ENCODE results near the gene DCST2. TPM values are rescaled to one million over a fixed set of nuclear protein-coding genes. Genes with fewer than 3 reads are reported as not detected.
A peak's percentile ranks its signal among the peaks of the same experiment; 100 is the strongest.

Gene DCST2
- total and polyA plus RNA-seq, 9 of the 15 experiments (the other 6 are each of a cell fraction or from before 2014, with no cell fraction given) = 0.09 to 0.49 (median 0.11) TPM; not detected in 3

DNA sequence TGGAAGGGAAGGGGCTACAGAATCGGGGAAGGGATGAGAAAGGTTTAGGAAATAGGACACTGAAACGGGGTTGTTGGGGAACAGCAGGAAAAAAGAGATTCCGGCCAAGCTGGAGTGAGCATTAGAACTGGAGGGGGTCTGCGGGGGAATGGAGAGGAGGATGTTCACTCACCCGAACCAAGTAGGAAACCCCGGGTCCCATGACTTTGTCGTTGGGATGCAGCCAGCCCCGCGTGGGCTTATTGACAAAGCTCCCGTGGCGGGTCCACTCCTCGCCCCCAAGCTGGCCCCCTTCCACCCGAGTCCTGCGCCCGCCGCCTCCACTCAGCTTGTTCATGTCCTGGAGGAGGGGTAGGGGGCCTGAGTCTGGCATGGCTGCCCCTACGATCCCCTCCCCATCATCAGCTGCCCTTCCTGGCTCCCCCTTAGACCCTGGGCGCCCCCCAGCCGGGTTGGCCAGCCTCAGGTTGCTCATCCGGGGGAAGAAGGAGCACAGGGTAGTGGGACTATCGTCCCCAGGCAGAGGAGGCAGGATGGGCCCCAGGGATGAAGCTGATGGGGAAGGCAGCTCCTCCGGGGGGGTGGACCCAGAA lies 63.6 kb downstream of the DCST2 start:
- no peaks in the 10 kb centered on the region for H4K20me1 ChIP-seq (replicated peaks; ENCODE audit: control insufficient read depth, insufficient read depth, low read length)
- H3K4me3 ChIP-seq = peak overlapping the region; percentile 40
- WGBS (ENCODE audit: insufficient coverage, low coverage, missing lambda C conversion rate) = 64% methylated on average over 17 of the region's 22 CpGs
- no peak for TF ChIP-seq SMAD2 (IDR thresholded peaks at IDR 0.05; ENCODE audit: low read depth, low read length)
- peak; percentile 32 for TF ChIP-seq RBM22 (IDR thresholded peaks at IDR 0.05; ENCODE audit: low read depth, low read length, poor library complexity, severe bottlenecking)
- no peak for TF ChIP-seq CAMTA2 (CRISPR knock-in tag; conservative IDR thresholded peaks at IDR 0.05)
- TF ChIP-seq HMBOX1 (IDR thresholded peaks at IDR 0.05) = no peak
- no peak for TF ChIP-seq SNAPC5 (CRISPR knock-in tag; IDR thresholded peaks at IDR 0.05)
- H3K4me1 ChIP-seq (replicated peaks in 1 of 2; ENCODE audit: control insufficient read depth in 2 of 2, insufficient read depth in 2 of 2, low read length in 2 of 2) = peaks cover 33 to 49% of the 10 kb centered on the region in 2 experiments; a peak in 4 of 5 replicates
- in situ Hi-C loops (cut with MboI) (no loop called here), intact Hi-C loops (cut with micrococcal nuclease) (loop anchor here (5.0 kb wide), 1 partner anchor 92 kb away; the partner anchor contains the start of gene EFNA4)
- peaks cover 49% of the 10 kb centered on the region for H3K36me3 ChIP-seq (ENCODE audit: control insufficient read depth, insufficient read depth, low read length)
- peak overlapping the region; percentile 84; the same call in 2 of the 3 replicates for H3K27ac ChIP-seq (ENCODE audit: extremely low read depth, low read depth, low read length)
- DNase-seq (ENCODE audit: extremely low read depth in 1 of 4, low spot score in 3 of 4) (no peak), FAIRE-seq (no peak), ATAC-seq (no peak)
- BruUV-seq (replicated peaks) = no TSS peak
- ChIA-PET CTCF (ENCODE audit: low intra/inter-chr PET ratio) (no interaction called here), POLR2A (interaction anchor here (0.6 to 8.3 kb wide), 14 partner anchors 7 to 691 kb away, joined by 3 to 80 read pairs (median 4); partner anchors contain the start of genes EFNA4, FLAD1, LENEP and PBXIP1)
- H3K27me3 ChIP-seq (ENCODE audit: control insufficient read depth in 2 of 2, insufficient read depth in 2 of 2, low read length in 2 of 2) = no peaks in the 10 kb centered on the region; a peak in 1 of 5 replicates
- no peaks in the 10 kb centered on the region for H3K9me1 ChIP-seq (ENCODE audit: control insufficient read depth, insufficient read depth, low read length)
- peak overlapping the region; percentile 59 to 91 for H3K9ac ChIP-seq (ENCODE audit: insufficient read depth in 1 of 2, low read depth in 2 of 2, low read length in 2 of 2)
- no peak overlapping the region for H2AFZ ChIP-seq (ENCODE audit: low read depth, low read length)
- H3K9me3 ChIP-seq (replicated peaks; ENCODE audit: control insufficient read depth, insufficient read depth, low read depth, low read length) = no peaks in the 10 kb centered on the region
- H3K79me2 ChIP-seq (ENCODE audit: control insufficient read depth, insufficient read depth, low read length) = peaks cover 44% of the 10 kb centered on the region
- peak overlapping the region; percentile 82 for H3K4me2 ChIP-seq (ENCODE audit: insufficient read depth, low read length)

Measured in K562 (cell line).